Endothelial cell of umbilical vein (primary cell): ENCODE data around the gene SLC16A5. TPM values are rescaled to one million over a fixed set of nuclear protein-coding genes. Genes with fewer than 3 reads are reported as not detected.

Experiments used
- BruUV-seq: library from RNA; stranded (reverse); fragments of 400-500 nt; replicated peaks from 2 replicates; lab custom pipeline; 2021; lab: Mats Ljungman, UMichigan
- CTCF ChIA-PET: fragments of 300-600, 350-600 bp; sonication (Branson Sonifier 250); formaldehyde crosslinking; loops from one replicate; lab custom pipeline; 2021; ENCODE audit warnings: antibody characterized with exemption, inconsistent platforms; lab: Charles Lee
- POLR2A ChIA-PET: fragments of 300-600, 350-600 bp; sonication (Branson Sonifier 250); formaldehyde crosslinking; loops from one replicate; lab custom pipeline; 2021; ENCODE audit warnings: antibody characterized with exemption, inconsistent platforms; lab: Charles Lee
- DNase-seq: peaks from one replicate; pipeline ENCODE4 v3.0.0-alpha.2; 2011; ENCODE audit warnings: low read depth, low spot score
- FAIRE-seq: peaks from 2 replicates; lab custom pipeline; 2011; peaks lifted over from hg19 to GRCh38; lab: Jason Lieb, UNC
- H2AFZ ChIP-seq: 2 replicates; pipeline ENCODE4 v1.6.0; 2012; ENCODE audit warnings: low read depth, low read length, control low read depth, inconsistent platforms
- H3K27ac ChIP-seq: 2 replicates; pipeline ENCODE4 v1.5.1; 2011; ENCODE audit warnings: low read depth, mild to moderate bottlenecking, control low read depth, low read length, moderate library complexity; ENCODE audit not compliant: insufficient read depth
- H3K27me3 ChIP-seq, 2 experiments: 2 replicates each; pipeline versions ENCODE4 v1.6.0 to v1.6.1; 2011; ENCODE audit warnings: low read length in 2 of 2, mixed read lengths in 1 of 2; ENCODE audit not compliant: control insufficient read depth in 2 of 2, insufficient read depth in 2 of 2
- H3K36me3 ChIP-seq, 2 experiments: 2 replicates in 1 of 2; 3 replicates in 1 of 2; pipeline ENCODE4 v1.5.1; 2011; ENCODE audit warnings: low read length in 2 of 2, mild to moderate bottlenecking in 1 of 2, moderate library complexity in 1 of 2; ENCODE audit not compliant: control insufficient read depth in 2 of 2, insufficient read depth in 2 of 2; ENCODE audit errors: extremely low read depth in 1 of 2
- H3K4me1 ChIP-seq: 3 replicates; pipeline ENCODE4 v1.5.1; 2011; ENCODE audit warnings: mild to moderate bottlenecking, low read length; ENCODE audit not compliant: control insufficient read depth, insufficient read depth; ENCODE audit errors: extremely low read depth
- H3K4me2 ChIP-seq: 2 replicates; pipeline ENCODE4 v1.6.1; 2011; ENCODE audit warnings: low read length, control low read depth, mixed read lengths; ENCODE audit not compliant: insufficient read depth
- H3K4me3 ChIP-seq, 3 experiments: fragments of 200-600 bp in 1 of 3; sonication (generic), shearing (Covaris generic) in 1 of 3; replicated peaks in 1 of 3; 2 replicates each; pipeline ENCODE4 v1.5.1; 2011 to 2016; ENCODE audit warnings: control low read depth in 3 of 3, low read length in 3 of 3, mild to moderate bottlenecking in 2 of 3, inconsistent platforms in 1 of 3, low read depth in 1 of 3, moderate library complexity in 1 of 3; ENCODE audit not compliant: insufficient read depth in 1 of 3
- H3K79me2 ChIP-seq: 2 replicates; pipeline ENCODE4 v1.6.0; 2012; ENCODE audit warnings: low read length, inconsistent platforms; ENCODE audit not compliant: control insufficient read depth, insufficient read depth
- H3K9ac ChIP-seq: replicated peaks from 2 replicates; pipeline ENCODE3; 2011; ENCODE audit warnings: low read length, control low read depth; ENCODE audit not compliant: insufficient read depth; ENCODE audit errors: extremely low read depth
- H3K9me1 ChIP-seq: replicated peaks from 3 replicates; pipeline ENCODE4 v1.6.0; 2011; ENCODE audit warnings: mild to moderate bottlenecking, low read length; ENCODE audit not compliant: control insufficient read depth, insufficient read depth; ENCODE audit errors: extremely low read depth
- H3K9me3 ChIP-seq: replicated peaks from 2 replicates; pipeline ENCODE4 v1.5.1; 2012; ENCODE audit warnings: low read length, inconsistent platforms; ENCODE audit not compliant: control insufficient read depth, insufficient read depth
- H4K20me1 ChIP-seq: replicated peaks from 2 replicates; pipeline ENCODE3; 2011; ENCODE audit warnings: mild to moderate bottlenecking, low read length; ENCODE audit not compliant: control insufficient read depth, insufficient read depth; ENCODE audit errors: extremely low read depth
- CTCF ChIP-seq, 2 donors: IDR thresholded peaks; 1 replicate in 1 of 2; 2 replicates in 1 of 2; pipeline ENCODE4 v1.5.1; 2011; ENCODE audit warnings: low read length in 2 of 2, mild to moderate bottlenecking in 2 of 2, moderate library complexity in 2 of 2, control low read depth in 1 of 2, inconsistent platforms in 1 of 2, low read depth in 1 of 2; ENCODE audit not compliant: insufficient read depth in 1 of 2; ENCODE audit errors: extremely low read depth in 1 of 2
- EZH2 ChIP-seq: IDR thresholded peaks from 2 replicates; pipeline ENCODE4 v1.6.1; 2012; ENCODE audit warnings: borderline replicate concordance, low read depth, mild to moderate bottlenecking, moderate library complexity, low read length, inconsistent platforms; ENCODE audit not compliant: severe bottlenecking
- FOS ChIP-seq: IDR thresholded peaks from 2 replicates; pipeline ENCODE4 v1.6.1; 2011; ENCODE audit warnings: mild to moderate bottlenecking, low read length, moderate library complexity, borderline replicate concordance; ENCODE audit not compliant: insufficient read depth
- GATA2 ChIP-seq: IDR thresholded peaks from 2 replicates; pipeline ENCODE4 v1.7.0; 2011; ENCODE audit warnings: low read depth, mild to moderate bottlenecking, moderate library complexity, mixed read lengths, low read length; ENCODE audit not compliant: insufficient read length, insufficient read depth
- JUN ChIP-seq: IDR thresholded peaks from 2 replicates; pipeline ENCODE4 v1.6.1; 2011; ENCODE audit warnings: borderline replicate concordance, low read depth; ENCODE audit not compliant: insufficient read length, insufficient read depth
- MAX ChIP-seq: IDR thresholded peaks from 2 replicates; pipeline ENCODE4 v1.6.1; 2011; ENCODE audit not compliant: insufficient read depth, insufficient read length
- MYC ChIP-seq: IDR thresholded peaks from one replicate; pipeline ENCODE4 v1.6.1; 2011; ENCODE audit warnings: mild to moderate bottlenecking, low read depth, low read length
- POLR2A ChIP-seq: IDR thresholded peaks from 2 replicates; pipeline ENCODE4 v1.6.1; 2012; ENCODE audit warnings: low read depth, mild to moderate bottlenecking, control low read depth, low read length
- POLR2AphosphoS5 ChIP-seq: IDR thresholded peaks from 2 replicates; pipeline ENCODE4 v1.6.1; 2012; ENCODE audit warnings: low read depth, mild to moderate bottlenecking, control low read depth, low read length, moderate library complexity; ENCODE audit not compliant: insufficient read depth
- dilution Hi-C: fragments of 300-500 bp; cut with MboI; formaldehyde crosslinking; loops from one replicate; pipeline ENCODE4 v1.15.0; 2019; ENCODE audit warnings: low sequenced_read_pairs; ENCODE audit not compliant: extremely low pct_ligation_motif_present
- intact Hi-C: fragments of 100-400 bp; cut with micrococcal nuclease; formaldehyde crosslinking; loops from one replicate; pipeline ENCODE4 v1.10.0; 2022
- polyA plus RNA-seq, 4 experiments: library from polyadenylated mRNA; depleted of rRNA in 3 of 4; stranded (reverse) in 3 of 4; unstranded in 1 of 4; fragments of >200 nt; gene quantifications; 2 replicates each; pipeline versions ENCODE4 v1.2.1 to v1.2.3, GENCODE V29; 2011 to 2012; ENCODE audit warnings: missing spikeins in 1 of 4
- total RNA-seq: library from RNA; stranded (reverse); gene quantifications from 2 replicates; pipeline ENCODE4 v1.2.3, GENCODE V29; 2021

The SLC16A5 gene
- total and polyA plus RNA-seq, 2 donors (not counting 3 experiments of a cell fraction or from before 2014, with no cell fraction given): 16.4 to 23.3 TPM

DNA sequence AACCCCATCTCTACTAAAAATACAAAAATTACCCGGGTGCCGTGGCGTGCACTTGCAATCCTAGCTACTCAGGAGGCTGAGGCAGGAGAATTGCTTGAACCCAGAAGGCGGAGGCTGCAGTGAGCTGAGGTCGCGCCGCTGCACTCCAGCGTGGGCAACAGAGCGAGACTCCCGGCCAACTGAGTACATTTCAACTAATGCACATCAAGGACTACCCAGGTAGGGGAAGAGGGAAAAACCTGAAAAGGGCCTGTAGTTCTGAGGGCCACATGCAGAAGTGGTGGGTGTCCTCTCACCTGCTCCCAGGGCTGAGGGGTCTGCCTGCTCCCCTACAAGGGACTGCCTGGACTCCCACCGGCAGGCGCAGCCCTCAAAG, 584 bp upstream of the SLC16A5 start:
- FAIRE-seq: no peak

GRCh38 chr17:75088465-75089417, 987 bp downstream of the SLC16A5 start:
- TSS peak; percentile 70 for BruUV-seq
- H3K9ac ChIP-seq: peak overlapping the region; percentile 86

More for the DNA sequence above, 584 bp upstream of the SLC16A5 start:
- BruUV-seq: no TSS peak
- H3K27ac ChIP-seq: peak overlapping the region; percentile 88
- intact Hi-C loops (loop anchor here (1.0 to 2.0 kb wide), 5 partner anchors 9 to 52 kb away; partner anchors contain the start of gene ATP5PD), dilution Hi-C loops (no loop called here)
- peaks cover 42% of the 10 kb centered on the region for H3K4me1 ChIP-seq
- ChIA-PET CTCF (interaction anchor here (1.3 to 4.1 kb wide), 7 partner anchors 9 to 126 kb away, joined by 3 to 35 read pairs (median 13); no protein-coding TSS in a partner anchor), POLR2A (interaction anchor here (0.9 to 1.1 kb wide), 2 partner anchors 9 to 25 kb away, joined by 3 to 5 read pairs; no protein-coding TSS in a partner anchor)
- peak overlapping the region; percentile 61 for H2AFZ ChIP-seq
- peak overlapping the region; percentile 28 for H3K9ac ChIP-seq
- no peaks in the 10 kb centered on the region for H4K20me1 ChIP-seq
- H3K4me2 ChIP-seq: peak overlapping the region; percentile 33
- no peaks in the 10 kb centered on the region for H3K27me3 ChIP-seq
- H3K36me3 ChIP-seq: no peaks in the 10 kb centered on the region
- H3K9me3 ChIP-seq: no peaks in the 10 kb centered on the region
- TF ChIP-seq MYC (no peak), EZH2 (no peak)
- no peaks in the 10 kb centered on the region for H3K9me1 ChIP-seq
- H3K4me3 ChIP-seq: peak overlapping the region in 1 of 3 experiments; percentile 52
- no peak for DNase-seq
- no peaks in the 10 kb centered on the region for H3K79me2 ChIP-seq

More at GRCh38 chr17:75088465-75089417, 987 bp downstream of the SLC16A5 start:
- Histone ChIP-seq H3K27me3 (no peaks in the 10 kb centered on the region), H3K9me1 (no peaks in the 10 kb centered on the region), H3K79me2 (no peaks in the 10 kb centered on the region), H3K4me2 (peak overlapping the region; percentile 32), H3K36me3 (no peaks in the 10 kb centered on the region), H2AFZ (peak overlapping the region; percentile 2), H4K20me1 (no peaks in the 10 kb centered on the region), H3K4me3 (peak overlapping the region in 2 of 3 experiments; percentile 23 to 52), H3K9me3 (no peaks in the 10 kb centered on the region), H3K4me1 (peaks cover 42% of the 10 kb centered on the region), H3K27ac (peak overlapping the region; percentile 88)
- DNase-seq (peak; percentile 69), FAIRE-seq (peak; percentile 96)
- dilution Hi-C loops (no loop called here), intact Hi-C loops (no loop called here)
- TF ChIP-seq MAX: no peak
- TF ChIP-seq GATA2: no peak
- no peak for TF ChIP-seq EZH2
- no peak for TF ChIP-seq MYC
- peak; percentile 64 for TF ChIP-seq POLR2AphosphoS5
- peak; percentile 65 for TF ChIP-seq FOS
- no peak for TF ChIP-seq CTCF (IDR thresholded peaks at IDR 0.05; ENCODE audit: extremely low read depth in 1 of 2, insufficient read depth in 1 of 2, low read depth in 1 of 2, low read length in 2 of 2)
- TF ChIP-seq POLR2A: peak; percentile 56
- TF ChIP-seq JUN: peak; percentile 53
- CTCF ChIA-PET: interaction anchor here (1.1 to 4.1 kb wide), 10 partner anchors 10 to 127 kb away, joined by 3 to 35 read pairs (median 8); no protein-coding TSS in a partner anchor
- POLR2A ChIA-PET: interaction anchor here (0.6 to 1.1 kb wide), 4 partner anchors 8 to 1473 kb away, joined by 3 to 9 read pairs (median 5); no protein-coding TSS in a partner anchor
